Measurements from ENCODE around the gene VWA5B1. TPM values are rescaled to one million over a fixed set of nuclear protein-coding genes. Genes with fewer than 3 reads are reported as not detected.

The VWA5B1 gene
- total and polyA plus RNA-seq, 2 of the 8 experiments (the other 6 are each of a cell fraction or from before 2014, with no cell fraction given): 0.54 to 2.3 TPM

DNA sequence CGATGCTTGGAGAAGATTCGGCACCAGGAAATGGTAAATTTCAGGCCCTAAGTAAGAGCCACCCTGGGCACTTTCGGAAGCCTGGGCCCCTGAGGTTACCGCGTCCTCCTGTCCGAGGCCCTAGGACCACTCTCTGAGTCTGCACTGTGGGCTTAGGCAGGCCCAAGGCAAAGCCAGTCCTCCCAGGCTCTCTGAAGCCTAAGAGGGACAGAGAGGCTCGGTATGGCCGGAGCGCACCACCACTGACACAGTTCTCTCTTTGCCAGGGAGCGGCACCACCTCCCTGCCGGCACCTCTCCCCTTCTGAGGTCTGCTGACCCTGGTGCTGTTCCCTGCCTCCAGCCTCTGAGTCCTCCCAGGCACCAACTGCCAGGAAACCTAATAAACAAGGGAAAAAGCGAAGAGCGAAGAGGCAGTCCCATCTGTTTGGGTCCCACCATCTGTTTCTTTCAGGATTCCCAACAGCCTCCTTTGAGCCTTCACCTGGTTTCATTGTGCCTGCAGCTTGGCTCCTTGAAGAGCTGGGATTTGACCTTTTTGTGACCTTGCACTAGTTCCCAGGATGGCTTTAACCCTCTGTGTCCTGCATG is 57.7 kb downstream of the VWA5B1 start (continued):
- TF ChIP-seq USF2 (IDR thresholded peaks at IDR 0.05; ENCODE audit: low read length): no peak
- no peak for TF ChIP-seq TCF12 (IDR thresholded peaks at IDR 0.05; ENCODE audit: low read depth, low read length)
- no peak for TF ChIP-seq BCL11A (IDR thresholded peaks at IDR 0.05; ENCODE audit: low read depth in 2 of 2, low read length in 2 of 2)
- no peak for TF ChIP-seq RBBP5 (IDR thresholded peaks at IDR 0.05; ENCODE audit: borderline replicate concordance, low read depth, low read length)

Data from H1 (cell line).